Measurements from ENCODE around the gene SART1. TPM values are rescaled to one million over a fixed set of nuclear protein-coding genes. Genes with fewer than 3 reads are reported as not detected.

SART1 gene
- total RNA-seq, 1 donor from 2014 or later, result 26.0 TPM

GRCh38 chr11:65962141-65962564, 619 bp downstream of the SART1 start:
- no peaks in the 10 kb centered on the region for H3K27me3 ChIP-seq
- intact Hi-C loops (cut with DNase I), result loop anchor here (5.0 kb wide), 1 partner anchor 40 kb away; no protein-coding TSS in a partner anchor
- H3K9me3 ChIP-seq, result no peaks in the 10 kb centered on the region
- H3K27ac ChIP-seq, result peak overlapping the region; percentile 78
- peaks cover 0 to 32% of the 10 kb centered on the region in 2 donors for H3K36me3 ChIP-seq
- TF ChIP-seq CTCF (IDR thresholded peaks at IDR 0.05) (no peak), POLR2AphosphoS5 (IDR thresholded peaks at IDR 0.05; ENCODE audit: insufficient read depth in 1 of 2, low read depth in 1 of 2) (no peak), POLR2A (IDR thresholded peaks at IDR 0.05) (no peak)
- peak overlapping the region; percentile 89 to 95 for H3K4me3 ChIP-seq
- DNase-seq (ENCODE audit: extremely low spot score in 2 of 2), result no peak
- peaks cover 33% of the 10 kb centered on the region for H3K4me1 ChIP-seq

- TF ChIP-seq CTCF (IDR thresholded peaks at IDR 0.05), result no peak
- TF ChIP-seq POLR2AphosphoS5 (IDR thresholded peaks at IDR 0.05; ENCODE audit: insufficient read depth in 1 of 2, low read depth in 1 of 2), result no peak
- TF ChIP-seq POLR2A (IDR thresholded peaks at IDR 0.05), result no peak
- Histone ChIP-seq H3K27ac (no peak overlapping the region), H3K4me3 (no peak overlapping the region), H3K36me3 (peaks cover 5 to 59% of the 10 kb centered on the region in 2 donors), H3K27me3 (no peaks in the 10 kb centered on the region), H3K9me3 (no peaks in the 10 kb centered on the region), H3K4me1 (peaks cover 33% of the 10 kb centered on the region)
- intact Hi-C loops (cut with DNase I), result loop anchor here (5.0 kb wide), 1 partner anchor 43 kb away; no protein-coding TSS in a partner anchor
- no peak for DNase-seq (ENCODE audit: extremely low spot score in 2 of 2)
Measured at GRCh38 chr11:65964906-65965305, 3.4 kb downstream of the SART1 start.

GRCh38 chr11:65965986-65966762, 4.6 kb downstream of the SART1 start:
- TF ChIP-seq CTCF (IDR thresholded peaks at IDR 0.05) (no peak), POLR2A (IDR thresholded peaks at IDR 0.05) (no peak), POLR2AphosphoS5 (IDR thresholded peaks at IDR 0.05; ENCODE audit: insufficient read depth in 1 of 2, low read depth in 1 of 2) (no peak)
- H3K9me3 ChIP-seq, result no peaks in the 10 kb centered on the region
- no peak for DNase-seq (ENCODE audit: extremely low spot score in 2 of 2)
- no peaks in the 10 kb centered on the region for H3K27me3 ChIP-seq
- no peak overlapping the region for H3K4me3 ChIP-seq
- peaks cover 5 to 66% of the 10 kb centered on the region in 2 donors for H3K36me3 ChIP-seq
- no peak overlapping the region for H3K27ac ChIP-seq
- intact Hi-C loops (cut with DNase I), result no loop called here
- H3K4me1 ChIP-seq, result peaks cover 27% of the 10 kb centered on the region

GRCh38 chr11:65967329-65967934, 5.9 kb downstream of the SART1 start:
- Histone ChIP-seq H3K27me3 (no peaks in the 10 kb centered on the region), H3K4me1 (peaks cover 22% of the 10 kb centered on the region), H3K9me3 (no peaks in the 10 kb centered on the region), H3K27ac (no peak overlapping the region), H3K36me3 (peaks cover 5 to 66% of the 10 kb centered on the region in 2 donors), H3K4me3 (no peak overlapping the region)
- peak in 1 of 2 donors; percentile 67 for DNase-seq (ENCODE audit: extremely low spot score in 2 of 2)
- TF ChIP-seq POLR2AphosphoS5 (IDR thresholded peaks at IDR 0.05; ENCODE audit: insufficient read depth in 1 of 2, low read depth in 1 of 2) (no peak), POLR2A (IDR thresholded peaks at IDR 0.05) (no peak)
- intact Hi-C loops (cut with DNase I), result no loop called here

GRCh38 chr11:65968600-65969482, 7.3 kb downstream of the SART1 start:
- intact Hi-C loops (cut with DNase I), result no loop called here
- Histone ChIP-seq H3K4me3 (no peak overlapping the region), H3K9me3 (no peaks in the 10 kb centered on the region), H3K27ac (no peak overlapping the region), H3K27me3 (no peaks in the 10 kb centered on the region), H3K36me3 (peaks cover 5 to 66% of the 10 kb centered on the region in 2 donors), H3K4me1 (peaks cover 8% of the 10 kb centered on the region)
- no peak for DNase-seq (ENCODE audit: extremely low spot score in 2 of 2)
- TF ChIP-seq CTCF (IDR thresholded peaks at IDR 0.05) (no peak), POLR2AphosphoS5 (IDR thresholded peaks at IDR 0.05; ENCODE audit: insufficient read depth in 1 of 2, low read depth in 1 of 2) (no peak), POLR2A (IDR thresholded peaks at IDR 0.05) (no peak)
